GM23338 (cell line): ENCODE data around the gene AMFR. TPM values are rescaled to one million over a fixed set of nuclear protein-coding genes. Genes with fewer than 3 reads are reported as not detected.

Experiments used
- ATAC-seq: fragments of 200-7000 bp; cut with Tn5 transposase; 3 replicates; pipeline ENCODE4 v1.9.1; 2020
- DNase-seq: peaks from one replicate; pipeline ENCODE4 v3.0.0-alpha.2; 2015; ENCODE audit warnings: low spot score
- H2AFZ ChIP-seq: fragments of 200-600 bp; sonication (generic); 2 replicates; pipeline ENCODE4 v1.8.0; 2016; ENCODE audit warnings: antibody characterized with exemption, mild to moderate bottlenecking, moderate library complexity
- H3F3A ChIP-seq: fragments of 200-600 bp; sonication (generic); replicated peaks from 2 replicates; pipeline ENCODE4 v1.8.0; 2017; ENCODE audit warnings: antibody characterized with exemption, mixed run types, low read depth
- H3K27ac ChIP-seq: fragments of 200-600 bp; sonication (generic); 2 replicates; pipeline ENCODE4 v1.6.1; 2016; ENCODE audit warnings: low read depth
- H3K27me3 ChIP-seq: fragments of 200-600 bp; sonication (generic); 2 replicates; pipeline ENCODE4 v1.8.0; 2016; ENCODE audit warnings: mild to moderate bottlenecking, mixed run types, moderate library complexity; ENCODE audit not compliant: insufficient read depth
- H3K36me3 ChIP-seq: fragments of 200-600 bp; sonication (generic); 2 replicates; pipeline ENCODE4 v1.8.0; 2016; ENCODE audit warnings: mild to moderate bottlenecking; ENCODE audit not compliant: insufficient read depth
- H3K4me1 ChIP-seq: fragments of 200-600 bp; sonication (generic); 2 replicates; pipeline ENCODE4 v1.8.0; 2016; ENCODE audit warnings: mild to moderate bottlenecking, moderate library complexity; ENCODE audit not compliant: insufficient read depth
- H3K4me2 ChIP-seq: fragments of 200-600 bp; sonication (generic); 2 replicates; pipeline ENCODE4 v1.7.1; 2017; ENCODE audit warnings: mixed run types
- H3K4me3 ChIP-seq: fragments of 200-600 bp; sonication (generic); 2 replicates; pipeline ENCODE4 v1.6.1; 2016; ENCODE audit warnings: mixed run types
- H3K79me2 ChIP-seq: fragments of 200-600 bp; sonication (generic); replicated peaks from 2 replicates; pipeline ENCODE4 v1.8.0; 2017; ENCODE audit warnings: mild to moderate bottlenecking; ENCODE audit not compliant: insufficient read depth
- H3K9me2 ChIP-seq: fragments of 200-600 bp; sonication (generic); 2 replicates; pipeline ENCODE4 v1.8.0; 2017; ENCODE audit not compliant: insufficient read depth
- H4K20me1 ChIP-seq: fragments of 200-600 bp; sonication (generic); replicated peaks from 2 replicates; pipeline ENCODE4 v1.8.0; 2017; ENCODE audit warnings: mild to moderate bottlenecking; ENCODE audit not compliant: insufficient read depth
- H3K27ac Mint-ChIP-seq: 2 replicates; pipeline ENCODE4 v1.8.0; 2020; ENCODE audit warnings: inconsistent platforms, mild to moderate bottlenecking, moderate library complexity, mixed read lengths
- H3K27me3 Mint-ChIP-seq: 3 replicates; pipeline ENCODE4 v1.8.0; 2022; ENCODE audit warnings: low read depth, mild to moderate bottlenecking, moderate library complexity, mixed read lengths, inconsistent platforms; ENCODE audit not compliant: insufficient read depth, poor library complexity
- H3K36me3 Mint-ChIP-seq: 3 replicates; pipeline ENCODE4 v1.8.0; 2021; ENCODE audit warnings: low read depth, mild to moderate bottlenecking, inconsistent platforms, moderate library complexity, mixed read lengths
- H3K4me1 Mint-ChIP-seq: 3 replicates; pipeline ENCODE4 v1.8.0; 2020; ENCODE audit warnings: mild to moderate bottlenecking, inconsistent platforms, mixed read lengths
- H3K4me3 Mint-ChIP-seq: 3 replicates; pipeline ENCODE4 v1.8.0; 2021; ENCODE audit warnings: moderate library complexity, mild to moderate bottlenecking, inconsistent platforms, mixed read lengths
- H3K9me3 Mint-ChIP-seq: 3 replicates; pipeline ENCODE4 v1.8.0; 2020; ENCODE audit warnings: moderate library complexity, mild to moderate bottlenecking, inconsistent platforms, mixed read lengths
- CREB1 ChIP-seq: fragments of 250-450 bp; sonication (Bioruptor Pico); IDR thresholded peaks from 2 replicates; pipeline ENCODE4 v1.5.0; 2020; ENCODE audit warnings: low read depth, mild to moderate bottlenecking, moderate library complexity
- CTCF ChIP-seq, 2 experiments: fragments of 200-600 bp in 1 of 2; sonication (generic) in 1 of 2; conservative IDR thresholded peaks; 2 replicates each; pipeline versions ENCODE4 v1.5.1 to v1.6.1; 2016 to 2017; ENCODE audit warnings: antibody characterized with exemption in 2 of 2, low read depth in 2 of 2, mild to moderate bottlenecking in 2 of 2, moderate library complexity in 1 of 2
- ETS1 ChIP-seq: IDR thresholded peaks from 2 replicates; pipeline ENCODE4 v1.6.1; 2016; ENCODE audit warnings: antibody characterized with exemption
- EZH2 ChIP-seq: fragments of 200-600 bp; sonication (generic); IDR thresholded peaks from one replicate; pipeline ENCODE4 v1.8.0; 2017; ENCODE audit warnings: antibody characterized with exemption, mild to moderate bottlenecking, low read depth; ENCODE audit not compliant: unreplicated experiment
- EZH2phosphoT487 ChIP-seq: fragments of 200-600 bp; sonication (generic); IDR thresholded peaks from one replicate; pipeline ENCODE4 v1.8.1; 2018; ENCODE audit warnings: antibody characterized with exemption; ENCODE audit not compliant: unreplicated experiment
- JUNB ChIP-seq: IDR thresholded peaks from one replicate; pipeline ENCODE4 v1.6.1; 2016; ENCODE audit warnings: antibody characterized with exemption; ENCODE audit not compliant: unreplicated experiment
- NANOG ChIP-seq: IDR thresholded peaks from 2 replicates; pipeline ENCODE4 v1.6.1; 2016; ENCODE audit warnings: antibody characterized with exemption, borderline replicate concordance
- POLR2AphosphoS5 ChIP-seq: IDR thresholded peaks from 2 replicates; pipeline ENCODE4 v1.6.1; 2016; ENCODE audit warnings: antibody characterized with exemption, low read depth
- REST ChIP-seq: IDR thresholded peaks from one replicate; pipeline ENCODE4 v1.6.1; 2018; ENCODE audit warnings: antibody characterized with exemption; ENCODE audit not compliant: unreplicated experiment
- STAT1 ChIP-seq: IDR thresholded peaks from one replicate; pipeline ENCODE4 v1.6.1; 2016; ENCODE audit warnings: antibody characterized with exemption; ENCODE audit not compliant: unreplicated experiment
- ZNF114 ChIP-seq: fragments of 250-450 bp; sonication (Bioruptor Pico); IDR thresholded peaks from 2 replicates; pipeline ENCODE4 v1.5.0; 2020; ENCODE audit warnings: mild to moderate bottlenecking, moderate library complexity
- ZNF331 ChIP-seq: fragments of 250-450 bp; sonication (Bioruptor Pico); IDR thresholded peaks from 2 replicates; pipeline ENCODE4 v1.5.0; 2020; ENCODE audit warnings: low read depth, mild to moderate bottlenecking, moderate library complexity
- ZNF462 ChIP-seq: fragments of 250-450 bp; sonication (Bioruptor Pico); IDR thresholded peaks from 2 replicates; pipeline ENCODE4 v1.5.0; 2020; ENCODE audit warnings: mild to moderate bottlenecking, moderate library complexity
- polyA plus RNA-seq: library from polyadenylated mRNA; unstranded; fragments of >200 nt; fragmentation: Nextera tagmentation; extraction: Ambion mirVana; gene quantifications from 2 replicates; pipeline ENCODE4 v1.2.1, GENCODE V29; 2016
- total RNA-seq: library from RNA; depleted of rRNA; stranded (reverse); fragments of >200 nt; shearing (Covaris generic); gene quantifications from 2 replicates; pipeline ENCODE4 v1.2.3, GENCODE V29; 2014

The AMFR gene
- total and polyA plus RNA-seq, 2 experiments from 2014 or later = 9.0 to 41.1 TPM

- Histone ChIP-seq H3K4me3 (no peak overlapping the region), H3K4me2 (no peak overlapping the region), H3K27me3 (no peaks in the 10 kb centered on the region), H2AFZ (no peak overlapping the region), H3K9me2 (no peaks in the 10 kb centered on the region), H3F3A (no peaks in the 10 kb centered on the region), H3K79me2 (no peaks in the 10 kb centered on the region), H3K4me1 (no peaks in the 10 kb centered on the region), H3K36me3 (no peaks in the 10 kb centered on the region), H4K20me1 (no peaks in the 10 kb centered on the region), H3K27ac (no peak overlapping the region)
- peaks cover 3% of the 10 kb centered on the region; the same call in 1 of the 3 replicates for H3K36me3 Mint-ChIP-seq
- H3K27ac Mint-ChIP-seq = no peak overlapping the region
- TF ChIP-seq STAT1 (no peak), CTCF (conservative IDR thresholded peaks at IDR 0.05; ENCODE audit: low read depth in 2 of 2) (no peak), ZNF114 (CRISPR knock-in tag) (no peak), EZH2phosphoT487 (no peak), NANOG (no peak), ETS1 (no peak), REST (no peak), JUNB (no peak), POLR2AphosphoS5 (no peak), EZH2 (no peak), CREB1 (CRISPR knock-in tag) (no peak), ZNF331 (CRISPR knock-in tag) (no peak), ZNF462 (CRISPR knock-in tag) (no peak)
- H3K27me3 Mint-ChIP-seq = peaks cover 8% of the 10 kb centered on the region
- no peak overlapping the region for H3K4me3 Mint-ChIP-seq
- no peak for DNase-seq
- no peaks in the 10 kb centered on the region for H3K4me1 Mint-ChIP-seq
- H3K9me3 Mint-ChIP-seq = no peaks in the 10 kb centered on the region
- ATAC-seq = no peak
Observed at GRCh38 chr16:56330476-56330875, 94.9 kb downstream of the AMFR start.
